ENCODE results near the gene BLOC1S3. TPM values are rescaled to one million over a fixed set of nuclear protein-coding genes. Genes with fewer than 3 reads are reported as not detected.
A peak's percentile ranks its signal among the peaks of the same experiment; 100 is the strongest.

Gene BLOC1S3
- total and polyA plus RNA-seq, 2 of the 13 experiments (the other 11 are each of a cell fraction or from before 2014, with no cell fraction given): 4.3 to 4.8 TPM

DNA sequence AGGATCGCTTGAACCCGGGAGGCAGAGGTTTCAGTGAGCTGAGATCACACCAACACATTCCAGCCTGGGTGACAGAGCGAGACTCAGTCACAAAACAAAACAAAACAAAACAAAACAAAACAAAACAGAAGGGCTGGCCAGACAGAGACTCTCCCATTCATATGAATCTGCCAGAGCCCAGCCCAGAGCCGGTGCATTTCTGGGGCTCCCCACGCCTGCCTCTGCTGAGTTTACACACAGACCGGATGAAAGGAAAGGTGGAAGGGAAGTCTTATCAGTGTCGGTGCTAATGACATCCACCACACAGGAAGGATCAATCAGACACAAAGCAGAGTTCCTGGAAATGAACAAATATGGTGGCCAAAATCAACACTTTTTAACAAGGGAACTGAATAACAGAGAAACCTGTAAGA lies 7.4 kb upstream of the BLOC1S3 start (continued):
- TF ChIP-seq ZNF614 (CRISPR knock-in tag; IDR thresholded peaks at IDR 0.05; ENCODE audit: borderline replicate concordance): 0 out of 2 replicates have a peak, but pooled peaks have one; percentile 31
- TF ChIP-seq ZNF567 (CRISPR knock-in tag; IDR thresholded peaks at IDR 0.05; ENCODE audit: borderline replicate concordance): no peak
- no peak for TF ChIP-seq ZKSCAN8 (CRISPR knock-in tag; IDR thresholded peaks at IDR 0.05; ENCODE audit: borderline replicate concordance)
- TF ChIP-seq DMAP1 (CRISPR knock-in tag; IDR thresholded peaks at IDR 0.05): no peak
- TF ChIP-seq ZNF10 (CRISPR knock-in tag; IDR thresholded peaks at IDR 0.05; ENCODE audit: borderline replicate concordance, low read depth): no peak
- TF ChIP-seq CENPT (CRISPR knock-in tag; IDR thresholded peaks at IDR 0.05; ENCODE audit: low read depth): no peak
- no peak; the same call in 1 of the 2 replicates for TF ChIP-seq JDP2 (CRISPR knock-in tag; IDR thresholded peaks at IDR 0.05; ENCODE audit: borderline replicate concordance)
- TF ChIP-seq HOXA5 (CRISPR knock-in tag; IDR thresholded peaks at IDR 0.05): 0 out of 2 replicates have a peak, but pooled peaks have one; percentile 30
- no peak for TF ChIP-seq NFE2 (CRISPR knock-in tag; IDR thresholded peaks at IDR 0.05)
- TF ChIP-seq DNMT3B (CRISPR knock-in tag; conservative IDR thresholded peaks at IDR 0.05): no peak
- no peak for TF ChIP-seq GPN1 (CRISPR knock-in tag; IDR thresholded peaks at IDR 0.05; ENCODE audit: borderline replicate concordance)
- TF ChIP-seq FOXO1 (CRISPR knock-in tag; IDR thresholded peaks at IDR 0.05): no peak; the same call in 1 of the 2 replicates
- no peak for TF ChIP-seq ZMYM2 (CRISPR knock-in tag; IDR thresholded peaks at IDR 0.05)
- TF ChIP-seq, protein P1, sequence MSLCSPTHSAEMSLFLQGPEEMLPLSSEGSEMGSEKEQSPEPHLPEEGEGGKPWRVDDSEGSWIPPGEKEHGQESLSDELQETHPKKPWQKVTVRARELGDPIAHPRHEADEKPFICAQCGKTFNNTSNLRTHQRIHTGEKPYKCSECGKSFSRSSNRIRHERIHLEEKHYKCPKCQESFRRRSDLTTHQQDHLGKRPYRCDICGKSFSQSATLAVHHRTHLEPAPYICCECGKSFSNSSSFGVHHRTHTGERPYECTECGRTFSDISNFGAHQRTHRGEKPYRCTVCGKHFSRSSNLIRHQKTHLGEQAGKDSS (CRISPR knock-in tag; IDR thresholded peaks at IDR 0.05; ENCODE audit: borderline replicate concordance, low read depth): no peak
- peak; percentile 48 for TF ChIP-seq KAT8 (CRISPR knock-in tag; IDR thresholded peaks at IDR 0.05)
- peak; percentile 31; the same call in 1 of the 2 replicates for TF ChIP-seq HDAC2 (CRISPR knock-in tag; IDR thresholded peaks at IDR 0.05)
- TF ChIP-seq XBP1 (CRISPR knock-in tag; IDR thresholded peaks at IDR 0.05): no peak
- no peak for TF ChIP-seq AKAP8 (CRISPR knock-in tag; IDR thresholded peaks at IDR 0.05)
- TF ChIP-seq RXRB (CRISPR knock-in tag; IDR thresholded peaks at IDR 0.05; ENCODE audit: borderline replicate concordance): peak; percentile 64; the same call in 1 of the 2 replicates
- TF ChIP-seq ETV6 (CRISPR knock-in tag; conservative IDR thresholded peaks at IDR 0.05): no peak
- no peak for TF ChIP-seq BRCA1 (CRISPR knock-in tag; IDR thresholded peaks at IDR 0.05)
- no peak for TF ChIP-seq ZNF605 (CRISPR knock-in tag; IDR thresholded peaks at IDR 0.05)
- no peak for TF ChIP-seq CAMTA2 (CRISPR knock-in tag; IDR thresholded peaks at IDR 0.05; ENCODE audit: borderline replicate concordance)
- TF ChIP-seq ZBTB7B (CRISPR knock-in tag; IDR thresholded peaks at IDR 0.05): no peak
- TF ChIP-seq ZNF121 (CRISPR knock-in tag; IDR thresholded peaks at IDR 0.05): no peak
- no peak for TF ChIP-seq ZNF549 (CRISPR knock-in tag; IDR thresholded peaks at IDR 0.05)
- TF ChIP-seq SIN3A (IDR thresholded peaks at IDR 0.05; ENCODE audit: borderline replicate concordance, low read depth, low read length): no peak
- TF ChIP-seq ZNF225 (CRISPR knock-in tag; IDR thresholded peaks at IDR 0.05): no peak
- TF ChIP-seq ASH2L (IDR thresholded peaks at IDR 0.05; ENCODE audit: insufficient read length, low read depth, low read length): no peak
- TF ChIP-seq ZKSCAN1 (IDR thresholded peaks at IDR 0.05; ENCODE audit: low read length): no peak
- TF ChIP-seq ZBTB21 (CRISPR knock-in tag; IDR thresholded peaks at IDR 0.05): no peak
- TF ChIP-seq LCORL (IDR thresholded peaks at IDR 0.05): no peak
- no peak for TF ChIP-seq LCORL (CRISPR knock-in tag; IDR thresholded peaks at IDR 0.05)
- TF ChIP-seq ZNF619 (CRISPR knock-in tag; IDR thresholded peaks at IDR 0.05): no peak
- no peak; the same call in 1 of the 2 replicates for TF ChIP-seq ZNF788 (CRISPR knock-in tag; IDR thresholded peaks at IDR 0.05; ENCODE audit: borderline replicate concordance)
- TF ChIP-seq ZNF274 (CRISPR knock-in tag; IDR thresholded peaks at IDR 0.05): no peak
- TF ChIP-seq MXI1 (IDR thresholded peaks at IDR 0.05; ENCODE audit: borderline replicate concordance, low read depth, low read length): no peak
- TF ChIP-seq NFKB2 (CRISPR knock-in tag; IDR thresholded peaks at IDR 0.05; ENCODE audit: borderline replicate concordance): no peak

All from HepG2 (cell line).